ENCODE results near the gene GSG1. TPM values are rescaled to one million over a fixed set of nuclear protein-coding genes. Genes with fewer than 3 reads are reported as not detected.
A peak's percentile ranks its signal among the peaks of the same experiment; 100 is the strongest.

The GSG1 gene
- not detected in 3 replicates for total RNA-seq

DNA sequence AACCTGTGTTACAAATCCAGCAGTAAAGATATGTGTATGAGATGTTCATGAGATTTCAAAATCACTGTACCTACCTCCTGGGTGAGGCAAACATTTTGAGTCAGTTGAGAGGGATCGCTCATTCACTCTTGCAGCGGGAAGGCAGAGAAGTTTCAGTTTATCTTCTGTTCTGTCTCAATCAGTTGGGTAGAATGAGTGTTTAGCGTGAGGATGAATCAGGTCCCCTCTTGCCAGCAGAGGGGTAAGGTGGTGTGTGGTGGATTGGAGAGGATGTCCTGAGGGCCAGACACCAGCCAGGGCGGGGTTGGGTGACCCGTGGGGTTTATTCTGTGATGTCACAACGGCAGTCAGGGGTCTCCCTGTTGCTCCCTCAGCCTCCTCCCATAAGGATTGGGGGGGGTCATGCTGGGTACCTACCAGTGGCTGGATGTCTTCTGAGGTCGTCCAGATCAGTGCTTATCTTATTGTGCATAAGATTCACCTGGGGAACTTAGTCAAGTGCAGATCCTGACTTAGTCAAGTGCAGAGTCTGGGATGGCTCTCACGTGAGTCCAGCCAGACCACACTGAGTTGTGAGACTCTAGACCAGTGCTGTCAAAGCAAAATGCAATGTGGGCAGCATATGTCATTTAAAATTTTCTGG lies at the start of gene GSG1:
TSS of gene GSG1 (minus strand) at position 277 of the 643 bp plus-strand sequence. CDS start at position 122, 155 bp downstream.
- H3K27me3 Mint-ChIP-seq (ENCODE audit: low read depth), result no peaks in the 10 kb centered on the region
- DNase-seq (ENCODE audit: low spot score in 2 of 2, unreplicated experiment in 2 of 2), result no peak
- TF ChIP-seq, protein P1, sequence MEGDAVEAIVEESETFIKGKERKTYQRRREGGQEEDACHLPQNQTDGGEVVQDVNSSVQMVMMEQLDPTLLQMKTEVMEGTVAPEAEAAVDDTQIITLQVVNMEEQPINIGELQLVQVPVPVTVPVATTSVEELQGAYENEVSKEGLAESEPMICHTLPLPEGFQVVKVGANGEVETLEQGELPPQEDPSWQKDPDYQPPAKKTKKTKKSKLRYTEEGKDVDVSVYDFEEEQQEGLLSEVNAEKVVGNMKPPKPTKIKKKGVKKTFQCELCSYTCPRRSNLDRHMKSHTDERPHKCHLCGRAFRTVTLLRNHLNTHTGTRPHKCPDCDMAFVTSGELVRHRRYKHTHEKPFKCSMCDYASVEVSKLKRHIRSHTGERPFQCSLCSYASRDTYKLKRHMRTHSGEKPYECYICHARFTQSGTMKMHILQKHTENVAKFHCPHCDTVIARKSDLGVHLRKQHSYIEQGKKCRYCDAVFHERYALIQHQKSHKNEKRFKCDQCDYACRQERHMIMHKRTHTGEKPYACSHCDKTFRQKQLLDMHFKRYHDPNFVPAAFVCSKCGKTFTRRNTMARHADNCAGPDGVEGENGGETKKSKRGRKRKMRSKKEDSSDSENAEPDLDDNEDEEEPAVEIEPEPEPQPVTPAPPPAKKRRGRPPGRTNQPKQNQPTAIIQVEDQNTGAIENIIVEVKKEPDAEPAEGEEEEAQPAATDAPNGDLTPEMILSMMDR (IDR thresholded peaks at IDR 0.05; ENCODE audit: unreplicated experiment), result no peak
- H3K4me1 Mint-ChIP-seq, result peaks cover 39% of the 10 kb centered on the region
- H3K9me3 Mint-ChIP-seq, result peaks cover 9% of the 10 kb centered on the region
- no peaks in the 10 kb centered on the region for H3K36me3 Mint-ChIP-seq
- no peak within 1 kb of the TSS for H3K4me3 Mint-ChIP-seq
- peak within 1 kb of the TSS; percentile 81 for H3K27ac Mint-ChIP-seq

DNA sequence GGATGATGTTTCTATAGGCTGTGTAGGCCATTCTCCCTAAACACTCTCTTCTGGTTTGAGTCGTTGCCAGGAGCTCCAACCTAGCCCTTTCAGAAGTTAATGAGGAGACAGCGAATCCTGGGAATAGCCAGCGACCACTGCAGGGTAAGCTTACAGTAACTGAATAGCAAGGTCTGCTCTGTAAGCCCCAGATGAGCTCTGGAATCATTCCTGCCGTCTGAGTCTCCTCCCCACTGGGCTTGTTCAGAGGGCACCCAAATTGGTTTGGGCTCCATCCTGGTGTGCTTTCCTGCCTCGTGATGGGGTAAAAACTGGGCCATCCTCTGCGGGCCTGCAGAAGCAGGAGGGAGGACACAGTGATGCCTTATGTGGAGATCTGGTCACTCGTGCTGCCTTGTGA lies 49.7 kb upstream of the GSG1 start:
- TF ChIP-seq, protein P1 (IDR thresholded peaks at IDR 0.05; ENCODE audit: unreplicated experiment), result no peak
- Mint-ChIP-seq H3K9me3 (peaks cover 5% of the 10 kb centered on the region), H3K36me3 (no peaks in the 10 kb centered on the region), H3K4me1 (peaks cover 32% of the 10 kb centered on the region), H3K4me3 (no peak overlapping the region), H3K27me3 (ENCODE audit: low read depth) (no peaks in the 10 kb centered on the region), H3K27ac (no peak overlapping the region)
- DNase-seq (ENCODE audit: low spot score in 2 of 2, unreplicated experiment in 2 of 2), result no peak

DNA sequence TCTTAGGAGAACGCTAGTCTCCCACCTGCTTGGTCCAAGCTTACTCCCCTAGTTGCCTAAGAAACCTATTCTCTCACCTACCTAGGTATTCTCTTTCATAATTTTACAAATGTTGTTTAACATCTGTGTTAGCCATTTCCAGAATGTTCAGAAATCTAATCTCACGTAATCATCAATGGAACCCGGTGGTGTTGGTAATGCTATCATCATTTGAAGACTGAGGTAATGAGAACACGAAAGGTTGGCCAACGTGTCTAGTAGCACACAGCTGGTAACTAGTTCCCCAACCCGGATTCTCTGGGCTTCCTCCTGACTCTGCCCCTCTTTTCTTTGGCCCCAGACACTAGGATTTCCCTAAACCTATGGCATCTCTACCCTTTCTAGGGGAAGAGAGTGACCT lies 49.3 kb upstream of the GSG1 start:
- no peaks in the 10 kb centered on the region for H3K36me3 Mint-ChIP-seq
- peaks cover 36% of the 10 kb centered on the region for H3K4me1 Mint-ChIP-seq
- H3K27ac Mint-ChIP-seq, result no peak overlapping the region
- no peak for DNase-seq (ENCODE audit: low spot score in 2 of 2, unreplicated experiment in 2 of 2)
- peaks cover 5% of the 10 kb centered on the region for H3K9me3 Mint-ChIP-seq
- TF ChIP-seq, protein P1 (IDR thresholded peaks at IDR 0.05; ENCODE audit: unreplicated experiment), result no peak
- H3K4me3 Mint-ChIP-seq, result no peak overlapping the region
- H3K27me3 Mint-ChIP-seq (ENCODE audit: low read depth), result no peaks in the 10 kb centered on the region

DNA sequence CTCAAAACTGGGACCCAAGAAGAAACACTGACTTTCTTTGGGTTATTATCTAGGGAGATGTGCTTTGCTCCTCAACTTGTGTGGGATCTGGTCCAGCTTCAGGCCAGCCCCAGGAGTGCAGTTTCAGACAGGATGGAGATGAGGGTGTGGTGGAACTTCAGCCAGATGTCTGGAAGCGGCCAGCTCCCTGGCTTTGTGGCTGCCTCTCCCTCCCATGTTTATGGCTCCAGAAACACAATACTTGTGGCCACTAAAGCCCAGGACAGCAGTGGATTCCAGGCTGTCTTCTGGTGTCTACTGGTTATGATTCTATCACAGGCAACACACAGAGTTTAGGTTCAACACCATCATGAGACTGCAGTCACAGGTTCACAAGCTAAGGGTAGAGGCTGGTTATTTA lies 48.8 kb upstream of the GSG1 start:
- Mint-ChIP-seq H3K27ac (no peak overlapping the region), H3K36me3 (no peaks in the 10 kb centered on the region), H3K9me3 (peaks cover 5% of the 10 kb centered on the region), H3K4me3 (no peak overlapping the region), H3K27me3 (ENCODE audit: low read depth) (no peaks in the 10 kb centered on the region), H3K4me1 (peaks cover 41% of the 10 kb centered on the region)
- no peak for DNase-seq (ENCODE audit: low spot score in 2 of 2, unreplicated experiment in 2 of 2)
- TF ChIP-seq, protein P1 (IDR thresholded peaks at IDR 0.05; ENCODE audit: unreplicated experiment), result no peak

DNA sequence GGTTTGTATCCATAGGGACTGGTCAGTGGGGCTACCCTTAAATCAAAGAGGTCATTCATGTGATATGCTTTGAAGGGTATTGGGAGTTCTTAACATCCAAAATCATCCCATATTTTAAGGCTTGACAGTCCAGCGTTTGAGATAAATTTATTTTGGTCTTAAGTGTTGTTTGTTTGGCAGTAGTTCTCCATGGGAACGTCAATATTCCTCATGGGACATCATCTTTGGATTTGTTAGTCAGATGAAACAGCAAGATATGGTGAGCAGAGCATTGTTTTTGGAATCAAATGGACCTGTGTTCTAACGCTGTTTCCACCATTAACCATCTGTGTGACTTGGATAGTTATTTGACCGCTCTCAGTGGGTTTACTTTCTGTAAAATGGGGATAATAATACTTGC lies 45.9 kb upstream of the GSG1 start:
- H3K9me3 Mint-ChIP-seq, result peaks cover 5% of the 10 kb centered on the region
- H3K4me1 Mint-ChIP-seq, result peaks cover 45% of the 10 kb centered on the region
- peak overlapping the region; percentile 8 for H3K27ac Mint-ChIP-seq

More for the DNA sequence above, 45.9 kb upstream of the GSG1 start:
- Mint-ChIP-seq H3K36me3 (no peaks in the 10 kb centered on the region), H3K4me3 (no peak overlapping the region), H3K27me3 (ENCODE audit: low read depth) (no peaks in the 10 kb centered on the region)
- DNase-seq (ENCODE audit: low spot score in 2 of 2, unreplicated experiment in 2 of 2), result no peak
- TF ChIP-seq, protein P1 (IDR thresholded peaks at IDR 0.05; ENCODE audit: unreplicated experiment), result no peak
